GM13976 (cell line): ENCODE measurements around the gene STRADB.
"Not testable (repeated sequence)": the region's sequence is repeated elsewhere in the genome, so short reads cannot be mapped to it uniquely, and the experiment has no call there.

Experiments used
- DNase-seq: peaks from one replicate; pipeline ENCODE4 v3.0.0; 2012; ENCODE audit warnings: low spot score
- CTCF ChIP-seq: IDR thresholded peaks from 2 replicates; pipeline ENCODE4 v1.5.1; 2012; ENCODE audit warnings: borderline replicate concordance, mild to moderate bottlenecking; ENCODE audit not compliant: insufficient read depth; ENCODE audit errors: extremely low read depth, missing control alignments, control extremely low read depth
- in situ Hi-C: fragments of 300-500 bp; cut with MboI; formaldehyde crosslinking; loops from one replicate; pipeline ENCODE4 v1.12.0; 2022; ENCODE audit warnings: low sequenced_read_pairs, mixed read lengths, inconsistent platforms; ENCODE audit not compliant: unreplicated experiment

The STRADB gene

GRCh38 chr2:201414099-201415023 lies 37.2 kb upstream of the STRADB start:
- in situ Hi-C loops, result no loop called here
- no peak for TF ChIP-seq CTCF
- DNase-seq, result peak; percentile 42

GRCh38 chr2:201415149-201415548 lies 36.4 kb upstream of the STRADB start:
- in situ Hi-C loops, result no loop called here
- no peak for TF ChIP-seq CTCF
- DNase-seq, result no peak

- in situ Hi-C loops, result no loop called here
- TF ChIP-seq CTCF, result no peak
- no peak for DNase-seq
Observed at GRCh38 chr2:201419057-201419635, 32.4 kb upstream of the STRADB start.

GRCh38 chr2:201419986-201420385 lies 31.6 kb upstream of the STRADB start:
- DNase-seq, result no peak
- TF ChIP-seq CTCF, result no peak
- in situ Hi-C loops, result no loop called here

- no peak for DNase-seq
- TF ChIP-seq CTCF, result no peak
- in situ Hi-C loops, result no loop called here
Observed at GRCh38 chr2:201420442-201421113, 31.0 kb upstream of the STRADB start.

- no peak for DNase-seq
- in situ Hi-C loops, result no loop called here
- no peak for TF ChIP-seq CTCF
Observed at GRCh38 chr2:201425952-201426351, 25.6 kb upstream of the STRADB start.

- in situ Hi-C loops, result not testable (repeated sequence)
Observed at GRCh38 chr2:201428366-201428765, 23.2 kb upstream of the STRADB start.

GRCh38 chr2:201429835-201430234 lies 21.7 kb upstream of the STRADB start:
- DNase-seq, in situ Hi-C loops: not testable (repeated sequence)

More at GRCh38 chr2:201428366-201428765, 23.2 kb upstream of the STRADB start:
- not testable (repeated sequence) for DNase-seq

- DNase-seq, in situ Hi-C loops: not testable (repeated sequence)
Observed at GRCh38 chr2:201430322-201430721, 21.2 kb upstream of the STRADB start.
